GM19372 (cell line): ENCODE data around the gene ZNF394.

Source experiments
- ATAC-seq: cut with Tn5 transposase; IDR thresholded peaks from one replicate; pipeline ENCODE4 v1.9.1; 2021; ENCODE audit warnings: mild to moderate bottlenecking, low read depth, moderate library complexity; ENCODE audit not compliant: unreplicated experiment

Gene ZNF394

GRCh38 chr7:99453105-99453504, 47.0 kb downstream of the ZNF394 start:
- ATAC-seq = no peak

- no peak for ATAC-seq
Observed at GRCh38 chr7:99452541-99452940, 47.5 kb downstream of the ZNF394 start.

GRCh38 chr7:99451936-99452335, 48.1 kb downstream of the ZNF394 start:
- no peak for ATAC-seq

- ATAC-seq = no peak
Observed at GRCh38 chr7:99449326-99449725, 50.8 kb downstream of the ZNF394 start.

- no peak for ATAC-seq
Observed at GRCh38 chr7:99448855-99449254, 51.2 kb downstream of the ZNF394 start.

GRCh38 chr7:99447943-99448342, 52.1 kb downstream of the ZNF394 start:
- ATAC-seq = no peak

GRCh38 chr7:99446096-99446495, 54.0 kb downstream of the ZNF394 start:
- no peak for ATAC-seq
